ENCODE measurements around the gene ASCL2.

The ASCL2 gene

DNA sequence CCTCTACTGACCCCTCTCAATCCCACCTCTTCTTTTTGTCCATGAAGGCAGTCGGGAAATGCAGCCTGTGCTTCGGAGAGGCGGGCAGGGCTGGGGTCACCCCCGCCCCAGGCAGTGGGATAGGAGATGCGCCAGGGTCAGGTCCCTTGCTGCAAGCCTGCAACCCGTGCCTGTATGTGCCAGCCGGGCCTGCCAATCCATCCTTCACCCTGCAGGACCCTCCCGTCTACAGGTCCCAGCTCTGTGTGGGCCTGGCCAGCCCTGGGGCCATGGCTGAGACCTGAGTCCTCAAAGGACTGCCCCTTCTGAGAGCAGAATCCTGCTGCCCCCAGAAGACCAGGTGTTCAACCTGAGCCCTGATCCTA is 10.9 kb downstream of the ASCL2 start:
- peak in 1 of 2 donors; percentile 8 for DNase-seq
- H3K36me3 ChIP-seq (ENCODE audit: control insufficient read depth in 1 of 2, insufficient read depth in 2 of 2, low read length in 2 of 2), result no peaks in the 10 kb centered on the region
- no peak overlapping the region for H3K9ac ChIP-seq (ENCODE audit: low read length)
- H2BK5ac ChIP-seq (ENCODE audit: low read depth, low read length, poor library complexity), result no peak overlapping the region
- H3K27me3 ChIP-seq (ENCODE audit: insufficient read depth, low read length), result no peaks in the 10 kb centered on the region
- peaks cover 3% of the 10 kb centered on the region for H3K79me1 ChIP-seq (ENCODE audit: low read length)
- no peak overlapping the region for H2BK12ac ChIP-seq (ENCODE audit: low read length)
- no peak overlapping the region for H4K12ac ChIP-seq (ENCODE audit: low read depth, low read length)
- no peak overlapping the region for H3K27ac ChIP-seq (ENCODE audit: low read depth, low read length)
- H3K14ac ChIP-seq (ENCODE audit: low read length), result no peak overlapping the region
- no peaks in the 10 kb centered on the region for H3K79me2 ChIP-seq (ENCODE audit: control insufficient read depth, insufficient read depth, low read length, poor library complexity)
- H4K8ac ChIP-seq (ENCODE audit: low read depth, low read length), result no peak overlapping the region
- no peak overlapping the region for H2BK120ac ChIP-seq (ENCODE audit: insufficient read depth, low read length, poor library complexity)
- no peak overlapping the region for H3K18ac ChIP-seq (ENCODE audit: low read length)
- H2AFZ ChIP-seq (ENCODE audit: insufficient read depth, low read length, poor library complexity), result no peak overlapping the region
- H3K4me2 ChIP-seq (ENCODE audit: low read length), result no peak overlapping the region
- no peak overlapping the region for H3K4ac ChIP-seq (ENCODE audit: low read depth, low read length)
- WGBS (ENCODE audit: extremely low coverage, insufficient coverage, insufficient read length), result no CpG with 5 or more reads among the region's 8 CpGs
- H2AK5ac ChIP-seq (ENCODE audit: low read length), result no peak overlapping the region
- no peak overlapping the region for H3K4me3 ChIP-seq (ENCODE audit: low read depth, low read length)
- H3K9me3 ChIP-seq (ENCODE audit: insufficient read depth, low read depth, low read length), result peaks cover 2% of the 10 kb centered on the region
- peaks cover 11 to 13% of the 10 kb centered on the region in 2 experiments for H3K4me1 ChIP-seq (ENCODE audit: control insufficient read depth in 1 of 2, insufficient read depth in 2 of 2, low read length in 2 of 2)
- H3K23ac ChIP-seq (ENCODE audit: low read length), result no peak overlapping the region
- no peak overlapping the region for H4K91ac ChIP-seq (ENCODE audit: low read depth, low read length)

DNA sequence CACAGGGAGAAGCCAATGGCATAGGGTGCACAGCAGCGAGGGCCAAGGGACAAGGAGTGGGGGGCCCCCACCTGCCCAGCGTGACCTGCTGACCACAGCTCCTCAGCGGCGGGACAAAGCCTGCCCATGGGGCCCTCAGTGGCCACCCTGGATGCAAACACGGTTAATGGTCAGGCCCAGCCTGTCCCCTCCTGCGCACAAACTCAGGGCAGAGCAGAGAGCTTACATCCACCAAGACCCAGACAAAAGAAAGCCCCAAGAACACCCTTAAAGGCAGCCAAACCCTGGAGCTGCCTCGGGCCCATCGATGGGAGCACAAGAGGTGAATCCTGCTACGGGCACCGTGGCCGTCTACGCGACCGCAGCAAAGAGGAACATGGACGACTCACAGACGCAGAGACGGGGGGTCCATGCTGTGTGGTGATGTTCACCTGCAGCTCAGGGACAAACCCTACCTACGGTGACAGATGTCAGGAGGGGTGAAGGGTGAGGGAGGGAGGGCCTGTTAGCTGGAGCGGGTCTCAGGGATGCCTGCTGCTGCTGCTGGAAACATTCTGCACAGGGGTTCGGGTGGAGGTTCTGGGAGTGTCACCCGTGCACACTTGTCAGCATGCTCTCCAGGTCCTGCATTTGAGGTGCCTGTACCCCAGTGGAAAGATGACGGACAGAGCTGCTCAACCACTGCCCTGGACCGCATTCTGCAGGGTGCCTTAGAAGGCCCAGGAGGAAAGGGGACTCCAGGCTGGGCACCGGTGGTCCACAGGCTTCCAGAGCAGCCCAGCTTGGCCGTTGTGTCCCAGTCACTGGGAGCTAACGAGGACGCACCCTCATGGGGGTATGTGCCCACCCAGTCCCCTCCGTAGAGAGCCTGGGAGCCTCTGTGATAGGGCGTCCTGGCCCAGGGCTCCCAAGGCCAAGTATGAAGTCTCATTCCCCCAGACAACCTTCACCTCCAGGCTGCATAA is 11.6 kb downstream of the ASCL2 start:
- Histone ChIP-seq H2AFZ (ENCODE audit: insufficient read depth, low read length, poor library complexity) (no peak overlapping the region), H3K9me3 (ENCODE audit: insufficient read depth, low read depth, low read length) (peaks cover 2% of the 10 kb centered on the region), H4K12ac (ENCODE audit: low read depth, low read length) (no peak overlapping the region), H3K23ac (ENCODE audit: low read length) (no peak overlapping the region), H3K4ac (ENCODE audit: low read depth, low read length) (no peak overlapping the region), H4K8ac (ENCODE audit: low read depth, low read length) (no peak overlapping the region), H3K4me2 (ENCODE audit: low read length) (no peak overlapping the region), H3K9ac (ENCODE audit: low read length) (no peak overlapping the region), H4K91ac (ENCODE audit: low read depth, low read length) (no peak overlapping the region), H3K27me3 (ENCODE audit: insufficient read depth, low read length) (no peaks in the 10 kb centered on the region), H2AK5ac (ENCODE audit: low read length) (peak overlapping the region; percentile 63), H2BK120ac (ENCODE audit: insufficient read depth, low read length, poor library complexity) (no peak overlapping the region), H3K4me1 (ENCODE audit: control insufficient read depth in 1 of 2, insufficient read depth in 2 of 2, low read length in 2 of 2) (peaks cover 11 to 13% of the 10 kb centered on the region in 2 experiments), H3K18ac (ENCODE audit: low read length) (no peak overlapping the region), H3K36me3 (ENCODE audit: control insufficient read depth in 1 of 2, insufficient read depth in 2 of 2, low read length in 2 of 2) (no peaks in the 10 kb centered on the region), H3K79me2 (ENCODE audit: control insufficient read depth, insufficient read depth, low read length, poor library complexity) (no peaks in the 10 kb centered on the region), H3K79me1 (ENCODE audit: low read length) (peaks cover 3% of the 10 kb centered on the region), H3K4me3 (ENCODE audit: low read depth, low read length) (no peak overlapping the region), H3K27ac (ENCODE audit: low read depth, low read length) (no peak overlapping the region), H2BK12ac (ENCODE audit: low read length) (no peak overlapping the region), H3K14ac (ENCODE audit: low read length) (no peak overlapping the region), H2BK5ac (ENCODE audit: low read depth, low read length, poor library complexity) (no peak overlapping the region)
- peak in 1 of 2 donors; percentile 8 for DNase-seq
- WGBS (ENCODE audit: extremely low coverage, insufficient coverage, insufficient read length), result no CpG with 5 or more reads among the region's 29 CpGs

DNA sequence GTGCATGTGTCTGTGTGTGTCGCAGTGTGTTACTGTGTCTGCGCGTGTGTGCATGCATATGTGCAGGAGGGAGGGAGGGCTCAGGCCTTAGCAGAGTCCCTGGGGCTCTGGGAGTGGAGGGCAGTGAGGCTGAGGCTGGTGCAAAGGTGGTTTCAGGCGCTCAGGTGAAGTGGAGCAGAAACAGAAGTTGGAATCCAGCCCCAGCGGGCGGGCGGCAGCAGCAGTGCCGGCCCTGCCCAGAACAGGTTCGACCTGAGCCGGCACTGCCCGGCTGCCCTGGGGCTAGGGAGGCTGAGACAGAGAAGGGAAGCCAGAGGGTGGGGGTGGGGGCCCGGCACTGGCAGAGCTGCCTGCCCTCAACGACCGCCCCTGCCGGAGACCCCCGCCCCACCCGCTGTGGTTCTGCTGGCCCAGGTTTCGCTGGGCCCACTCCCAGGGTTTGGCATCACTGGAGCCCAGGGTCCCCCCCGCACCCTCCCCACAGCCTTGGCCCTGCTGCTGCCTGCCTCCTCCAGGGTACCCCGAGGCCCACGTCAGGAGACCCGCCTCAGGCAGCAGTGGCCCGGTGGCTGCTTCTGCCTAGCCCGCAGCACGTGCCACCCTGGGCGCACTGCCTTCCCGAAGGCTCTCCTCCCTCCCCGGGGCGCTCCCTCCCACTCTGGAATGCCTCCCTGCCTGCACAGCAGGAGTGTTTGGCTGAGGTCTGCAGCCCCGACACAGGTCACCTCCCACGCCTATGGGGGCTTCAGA is 13.3 kb downstream of the ASCL2 start:
- DNase-seq, result peak; percentile 97 to 98
- Histone ChIP-seq H2AK5ac (ENCODE audit: low read length) (no peak overlapping the region), H3K18ac (ENCODE audit: low read length) (peak overlapping the region; percentile 14), H3K4me1 (ENCODE audit: control insufficient read depth in 1 of 2, insufficient read depth in 2 of 2, low read length in 2 of 2) (peaks cover 11 to 13% of the 10 kb centered on the region in 2 experiments), H3K23ac (ENCODE audit: low read length) (no peak overlapping the region), H3K27ac (ENCODE audit: low read depth, low read length) (peak overlapping the region; percentile 56), H4K12ac (ENCODE audit: low read depth, low read length) (no peak overlapping the region), H3K79me2 (ENCODE audit: control insufficient read depth, insufficient read depth, low read length, poor library complexity) (no peaks in the 10 kb centered on the region), H3K9ac (ENCODE audit: low read length) (no peak overlapping the region), H3K14ac (ENCODE audit: low read length) (peak overlapping the region; percentile 21), H3K4me2 (ENCODE audit: low read length) (peak overlapping the region; percentile 2), H3K79me1 (ENCODE audit: low read length) (peaks cover 3% of the 10 kb centered on the region), H2BK5ac (ENCODE audit: low read depth, low read length, poor library complexity) (peak overlapping the region; percentile 28), H3K36me3 (ENCODE audit: control insufficient read depth in 1 of 2, insufficient read depth in 2 of 2, low read length in 2 of 2) (no peaks in the 10 kb centered on the region), H3K27me3 (ENCODE audit: insufficient read depth, low read length) (no peaks in the 10 kb centered on the region), H2BK12ac (ENCODE audit: low read length) (no peak overlapping the region), H2AFZ (ENCODE audit: insufficient read depth, low read length, poor library complexity) (no peak overlapping the region), H4K8ac (ENCODE audit: low read depth, low read length) (peak overlapping the region; percentile 44), H3K4ac (ENCODE audit: low read depth, low read length) (no peak overlapping the region), H2BK120ac (ENCODE audit: insufficient read depth, low read length, poor library complexity) (no peak overlapping the region), H4K91ac (ENCODE audit: low read depth, low read length) (peak overlapping the region; percentile 75), H3K9me3 (ENCODE audit: insufficient read depth, low read depth, low read length) (peaks cover 2% of the 10 kb centered on the region), H3K4me3 (ENCODE audit: low read depth, low read length) (no peak overlapping the region)
- WGBS (ENCODE audit: extremely low coverage, insufficient coverage, insufficient read length), result no CpG with 5 or more reads among the region's 31 CpGs

DNA sequence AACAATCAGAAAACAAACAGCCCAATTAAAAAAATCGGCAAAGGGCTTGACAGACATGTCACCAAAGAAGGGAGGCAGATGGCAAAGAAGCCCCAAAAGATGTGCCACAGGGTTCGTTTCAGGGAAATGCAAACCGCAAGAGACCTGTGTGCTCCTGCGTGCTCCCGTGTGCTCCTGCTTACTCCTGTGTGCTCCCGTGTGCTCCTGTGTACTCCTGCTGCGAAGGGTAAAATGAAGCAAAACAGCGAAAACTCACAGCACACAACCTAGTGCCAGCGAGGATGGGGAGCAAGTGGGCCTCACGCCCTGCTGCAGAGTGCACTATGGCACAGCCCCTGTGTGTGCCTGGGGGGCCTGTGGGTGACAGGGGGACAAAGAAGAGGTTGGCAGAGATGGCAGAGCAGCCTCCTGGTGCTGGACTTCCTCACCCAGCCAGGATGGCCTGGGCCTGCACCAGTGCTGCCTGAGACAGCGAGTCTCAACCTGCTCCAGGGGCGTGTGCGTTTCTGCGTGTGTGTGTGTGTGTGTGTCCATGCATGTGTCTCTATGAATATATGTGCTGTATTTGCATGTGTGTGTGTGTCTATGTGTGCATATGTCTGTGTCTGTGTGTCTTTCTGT is 14.0 kb downstream of the ASCL2 start:
- no peak overlapping the region for H4K91ac ChIP-seq (ENCODE audit: low read depth, low read length)
- no CpG with 5 or more reads among the region's 14 CpGs for WGBS (ENCODE audit: extremely low coverage, insufficient coverage, insufficient read length)

More for the DNA sequence above, 14.0 kb downstream of the ASCL2 start:
- Histone ChIP-seq H4K12ac (ENCODE audit: low read depth, low read length) (no peak overlapping the region), H2AFZ (ENCODE audit: insufficient read depth, low read length, poor library complexity) (no peak overlapping the region), H3K27me3 (ENCODE audit: insufficient read depth, low read length) (no peaks in the 10 kb centered on the region), H3K9ac (ENCODE audit: low read length) (no peak overlapping the region), H3K4me3 (ENCODE audit: low read depth, low read length) (no peak overlapping the region), H3K4me1 (ENCODE audit: control insufficient read depth in 1 of 2, insufficient read depth in 2 of 2, low read length in 2 of 2) (peaks cover 11 to 13% of the 10 kb centered on the region in 2 experiments), H3K9me3 (ENCODE audit: insufficient read depth, low read depth, low read length) (peaks cover 2% of the 10 kb centered on the region), H3K14ac (ENCODE audit: low read length) (no peak overlapping the region), H3K36me3 (ENCODE audit: control insufficient read depth in 1 of 2, insufficient read depth in 2 of 2, low read length in 2 of 2) (no peaks in the 10 kb centered on the region), H3K4me2 (ENCODE audit: low read length) (peak overlapping the region; percentile 2), H3K18ac (ENCODE audit: low read length) (no peak overlapping the region), H3K79me2 (ENCODE audit: control insufficient read depth, insufficient read depth, low read length, poor library complexity) (no peaks in the 10 kb centered on the region), H3K23ac (ENCODE audit: low read length) (no peak overlapping the region), H3K27ac (ENCODE audit: low read depth, low read length) (no peak overlapping the region), H4K8ac (ENCODE audit: low read depth, low read length) (no peak overlapping the region), H3K4ac (ENCODE audit: low read depth, low read length) (no peak overlapping the region), H2BK12ac (ENCODE audit: low read length) (no peak overlapping the region), H2BK5ac (ENCODE audit: low read depth, low read length, poor library complexity) (no peak overlapping the region), H3K79me1 (ENCODE audit: low read length) (peaks cover 3% of the 10 kb centered on the region), H2BK120ac (ENCODE audit: insufficient read depth, low read length, poor library complexity) (no peak overlapping the region), H2AK5ac (ENCODE audit: low read length) (no peak overlapping the region)
- no peak for DNase-seq
